ENCODE results near the gene AMN1.
"Not testable (repeated sequence)": the region's sequence is repeated elsewhere in the genome, so short reads cannot be mapped to it uniquely, and the experiment has no call there.

The AMN1 gene

GRCh38 chr12:31732926-31733548 lies 4.2 kb upstream of the AMN1 start:
- no peak for DNase-seq

- DNase-seq = not testable (repeated sequence)
Measured at GRCh38 chr12:31731203-31731602, 2.4 kb upstream of the AMN1 start.

- no peak for DNase-seq
Measured at GRCh38 chr12:31729705-31730104, 884 bp upstream of the AMN1 start.

GRCh38 chr12:31728289-31728916 lies 418 bp downstream of the AMN1 start:
- DNase-seq = peak; percentile 38

- peak; percentile 52 for DNase-seq
Measured at GRCh38 chr12:31727192-31727591, 1.6 kb downstream of the AMN1 start.

GRCh38 chr12:31726575-31726974 lies 2.2 kb downstream of the AMN1 start:
- no peak for DNase-seq

GRCh38 chr12:31724557-31724956 lies 4.3 kb downstream of the AMN1 start:
- peak; percentile 44 for DNase-seq

GRCh38 chr12:31722580-31722979 lies 6.2 kb downstream of the AMN1 start:
- no peak for DNase-seq

- DNase-seq = not testable (repeated sequence)
Measured at GRCh38 chr12:31718542-31719198, 10.2 kb downstream of the AMN1 start.

GRCh38 chr12:31716998-31717397 lies 11.8 kb downstream of the AMN1 start:
- not testable (repeated sequence) for DNase-seq

- peak; percentile 90 for DNase-seq
Measured at GRCh38 chr12:31715283-31715825, 13.5 kb downstream of the AMN1 start.

- no peak for DNase-seq
Measured at GRCh38 chr12:31714406-31715271, 14.2 kb downstream of the AMN1 start.

- DNase-seq = no peak
Measured at GRCh38 chr12:31712877-31713276, 15.9 kb downstream of the AMN1 start.

- DNase-seq = no peak
Measured at GRCh38 chr12:31710021-31710818, 18.6 kb downstream of the AMN1 start.

GRCh38 chr12:31708118-31708517 lies 20.7 kb downstream of the AMN1 start:
- not testable (repeated sequence) for DNase-seq

GRCh38 chr12:31705621-31706020 lies 23.2 kb downstream of the AMN1 start:
- DNase-seq = no peak

- peak; percentile 11 for DNase-seq
Measured at GRCh38 chr12:31702047-31702446, 26.8 kb downstream of the AMN1 start.

- DNase-seq = not testable (repeated sequence)
Measured at GRCh38 chr12:31689921-31690320, 38.9 kb downstream of the AMN1 start.

- peak; percentile 88 for DNase-seq
Measured at GRCh38 chr12:31687101-31687527, 41.7 kb downstream of the AMN1 start.

- DNase-seq = no peak
Measured at GRCh38 chr12:31685801-31686200, 43.0 kb downstream of the AMN1 start.

- DNase-seq = peak; percentile 82
Measured at GRCh38 chr12:31682136-31682962, 46.5 kb downstream of the AMN1 start.
